SK-N-SH (cell line): Measurements from ENCODE around the gene ALDH4A1.

Source experiments
- FOXJ3 ChIP-seq: sonication (generic); formaldehyde crosslinking; IDR thresholded peaks from 2 replicates; pipeline ENCODE4 v1.5.1; 2020; ENCODE audit warnings: mild to moderate bottlenecking, missing genetic modification reagents
- SIN3A ChIP-seq: IDR thresholded peaks from 2 replicates; pipeline ENCODE4 v1.6.1; 2012; ENCODE audit warnings: low read depth, mild to moderate bottlenecking, low read length, moderate library complexity, borderline replicate concordance
- TCF12 ChIP-seq: IDR thresholded peaks from 2 replicates; pipeline ENCODE4 v1.4.0; 2012
- YY1 ChIP-seq: IDR thresholded peaks from 2 replicates; pipeline ENCODE4 v1.4.0; 2012; ENCODE audit warnings: low read depth, mild to moderate bottlenecking
- TF ChIP-seq, protein P1 (sequence below): fragments of 200-600 bp; sonication (generic); IDR thresholded peaks from 2 replicates; pipeline ENCODE4 v1.6.1; 2017; ENCODE audit warnings: antibody characterized with exemption, mild to moderate bottlenecking, moderate library complexity
- TF ChIP-seq, protein P2 (sequence below): IDR thresholded peaks from 2 replicates; pipeline ENCODE4 v1.4.0; 2012; ENCODE audit warnings: low read depth

GRCh38 chr1:18823438-18823837, 78.9 kb downstream of the ALDH4A1 start:
- TF ChIP-seq, protein P1, sequence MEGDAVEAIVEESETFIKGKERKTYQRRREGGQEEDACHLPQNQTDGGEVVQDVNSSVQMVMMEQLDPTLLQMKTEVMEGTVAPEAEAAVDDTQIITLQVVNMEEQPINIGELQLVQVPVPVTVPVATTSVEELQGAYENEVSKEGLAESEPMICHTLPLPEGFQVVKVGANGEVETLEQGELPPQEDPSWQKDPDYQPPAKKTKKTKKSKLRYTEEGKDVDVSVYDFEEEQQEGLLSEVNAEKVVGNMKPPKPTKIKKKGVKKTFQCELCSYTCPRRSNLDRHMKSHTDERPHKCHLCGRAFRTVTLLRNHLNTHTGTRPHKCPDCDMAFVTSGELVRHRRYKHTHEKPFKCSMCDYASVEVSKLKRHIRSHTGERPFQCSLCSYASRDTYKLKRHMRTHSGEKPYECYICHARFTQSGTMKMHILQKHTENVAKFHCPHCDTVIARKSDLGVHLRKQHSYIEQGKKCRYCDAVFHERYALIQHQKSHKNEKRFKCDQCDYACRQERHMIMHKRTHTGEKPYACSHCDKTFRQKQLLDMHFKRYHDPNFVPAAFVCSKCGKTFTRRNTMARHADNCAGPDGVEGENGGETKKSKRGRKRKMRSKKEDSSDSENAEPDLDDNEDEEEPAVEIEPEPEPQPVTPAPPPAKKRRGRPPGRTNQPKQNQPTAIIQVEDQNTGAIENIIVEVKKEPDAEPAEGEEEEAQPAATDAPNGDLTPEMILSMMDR = no peak
- TF ChIP-seq FOXJ3 (CRISPR knock-in tag) = no peak
- TF ChIP-seq YY1 = no peak
- TF ChIP-seq TCF12 = no peak
- TF ChIP-seq SIN3A = no peak
- TF ChIP-seq, protein P2, sequence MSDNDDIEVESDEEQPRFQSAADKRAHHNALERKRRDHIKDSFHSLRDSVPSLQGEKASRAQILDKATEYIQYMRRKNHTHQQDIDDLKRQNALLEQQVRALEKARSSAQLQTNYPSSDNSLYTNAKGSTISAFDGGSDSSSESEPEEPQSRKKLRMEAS = no peak
